HepG2 (cell line): ENCODE measurements around the gene YBX2. TPM values are rescaled to one million over a fixed set of nuclear protein-coding genes. Genes with fewer than 3 reads are reported as not detected.

Experiments
- BCL6 ChIP-seq: IDR thresholded peaks from 2 replicates; pipeline ENCODE4 v1.6.1; 2016; ENCODE audit warnings: missing genetic modification reagents, missing compliant biosample characterization
- HCFC1 ChIP-seq: fragments of 150-350 bp; IDR thresholded peaks from 2 replicates; pipeline ENCODE4 v1.6.1; 2014; ENCODE audit warnings: low read depth, low read length
- HNF4G ChIP-seq, 2 experiments: sonication (generic) in 1 of 2; formaldehyde crosslinking in 1 of 2; IDR thresholded peaks; 2 replicates each; pipeline versions ENCODE4 v1.4.0 to v1.6.1; 2011 to 2020; ENCODE audit warnings: borderline replicate concordance in 2 of 2, low read depth in 2 of 2, mild to moderate bottlenecking in 2 of 2, low read length in 1 of 2, missing genetic modification reagents in 1 of 2, moderate library complexity in 1 of 2
- HNRNPL ChIP-seq: fragments of 200-400 bp; formaldehyde crosslinking; IDR thresholded peaks from 2 replicates; pipeline ENCODE4 v1.6.1; 2017; ENCODE audit warnings: mild to moderate bottlenecking, low read depth, low read length
- KDM5A ChIP-seq: fragments of 200-600 bp; sonication (generic); IDR thresholded peaks from 2 replicates; pipeline ENCODE4 v1.7.0; 2018; ENCODE audit warnings: antibody characterized with exemption, mild to moderate bottlenecking, low read length, borderline replicate concordance
- LCORL ChIP-seq, 2 experiments: fragments of 450-650 bp in 1 of 2; sonication (generic) in 1 of 2; formaldehyde crosslinking in 1 of 2; IDR thresholded peaks; 2 replicates each; pipeline versions ENCODE4 v1.5.0 to v1.6.1; 2017 to 2020; ENCODE audit warnings: antibody characterized with exemption in 1 of 2, missing genetic modification reagents in 1 of 2
- MYC ChIP-seq: sonication (generic); formaldehyde crosslinking; IDR thresholded peaks from 2 replicates; pipeline ENCODE4 v1.9.0; 2021; ENCODE audit warnings: missing genetic modification reagents, borderline replicate concordance
- NFYB ChIP-seq: sonication (generic); formaldehyde crosslinking; IDR thresholded peaks from 2 replicates; pipeline ENCODE4 v1.4.0; 2020; ENCODE audit warnings: missing genetic modification reagents
- NRL ChIP-seq: sonication (generic); formaldehyde crosslinking; IDR thresholded peaks from 2 replicates; pipeline ENCODE4 v1.5.0; 2020; ENCODE audit warnings: missing genetic modification reagents, mild to moderate bottlenecking, moderate library complexity, borderline replicate concordance
- PHF21A ChIP-seq: sonication (generic); formaldehyde crosslinking; IDR thresholded peaks from 2 replicates; pipeline ENCODE4 v1.5.0; 2020; ENCODE audit warnings: mild to moderate bottlenecking, missing genetic modification reagents
- SNAPC2 ChIP-seq: sonication (generic); formaldehyde crosslinking; IDR thresholded peaks from 2 replicates; pipeline ENCODE4 v1.8.1; 2022; ENCODE audit warnings: mild to moderate bottlenecking, missing genetic modification reagents
- SOX6 ChIP-seq, 2 experiments: fragments of 450-650 bp in 1 of 2; sonication (generic) in 1 of 2; formaldehyde crosslinking in 1 of 2; IDR thresholded peaks; 2 replicates each; pipeline versions ENCODE4 v1.4.0 to v1.6.1; 2017 to 2020; ENCODE audit warnings: antibody characterized with exemption in 1 of 2, mild to moderate bottlenecking in 1 of 2, missing genetic modification reagents in 1 of 2
- SP4 ChIP-seq: sonication (generic); formaldehyde crosslinking; IDR thresholded peaks from 2 replicates; pipeline ENCODE4 v1.8.1; 2023; ENCODE audit warnings: mild to moderate bottlenecking, missing genetic modification reagents
- TEAD3 ChIP-seq: optimal IDR thresholded peaks from 2 replicates; pipeline ENCODE3; 2016; ENCODE audit warnings: borderline replicate concordance
- TFDP2 ChIP-seq: sonication (generic); formaldehyde crosslinking; IDR thresholded peaks from 2 replicates; pipeline ENCODE4 v1.4.0; 2020; ENCODE audit warnings: missing genetic modification reagents
- ZBTB7B ChIP-seq: sonication (generic); formaldehyde crosslinking; IDR thresholded peaks from 2 replicates; pipeline ENCODE4 v1.4.0; 2020; ENCODE audit warnings: missing genetic modification reagents
- ZMAT3 ChIP-seq: sonication (generic); formaldehyde crosslinking; conservative IDR thresholded peaks from 2 replicates; pipeline ENCODE4 v1.7.0; 2021; ENCODE audit warnings: missing genetic modification reagents
- ZNF280B ChIP-seq: sonication (generic); formaldehyde crosslinking; IDR thresholded peaks from 2 replicates; pipeline ENCODE4 v1.5.0; 2020; ENCODE audit warnings: missing genetic modification reagents, mild to moderate bottlenecking, borderline replicate concordance
- ZNF343 ChIP-seq: sonication (generic); formaldehyde crosslinking; IDR thresholded peaks from 2 replicates; pipeline ENCODE4 v1.4.0; 2020; ENCODE audit warnings: mild to moderate bottlenecking, missing genetic modification reagents
- ZNF629 ChIP-seq: sonication (generic); formaldehyde crosslinking; conservative IDR thresholded peaks from 2 replicates; pipeline ENCODE4 v1.5.0; 2020; ENCODE audit warnings: missing genetic modification reagents
- ZNF841 ChIP-seq: sonication (generic); formaldehyde crosslinking; IDR thresholded peaks from 2 replicates; pipeline ENCODE4 v1.8.1; 2023; ENCODE audit warnings: missing genetic modification reagents, borderline replicate concordance
- polyA plus RNA-seq, 8 experiments: library from polyadenylated mRNA; depleted of rRNA in 3 of 8; stranded (reverse) in 7 of 8; unstranded in 1 of 8; fragments of >200 nt; fragmentation: Illumina TruSeq in 4 of 8; extraction: Trizol in 4 of 8; gene quantifications; 2 replicates each; pipeline versions ENCODE4 v1.2.1 to v1.2.3, GENCODE V29; 2011 to 2016; ENCODE audit warnings: low read depth in 4 of 8, missing spikeins in 1 of 8, mixed read lengths in 1 of 8; ENCODE audit not compliant: insufficient read depth in 1 of 8
- total RNA-seq, 5 experiments: library from RNA; depleted of rRNA; stranded (reverse); fragments of >200 nt; fragmentation: Illumina TruSeq; extraction: Trizol; gene quantifications; 2 replicates each; pipeline ENCODE4 v1.2.3, GENCODE V29; 2016; ENCODE audit warnings: low read depth in 1 of 5
- TF ChIP-seq, protein P1 (sequence below): sonication (generic); formaldehyde crosslinking; IDR thresholded peaks from 2 replicates; pipeline ENCODE4 v1.4.0; 2020; ENCODE audit warnings: low read depth, missing genetic modification reagents

Gene YBX2
- total and polyA plus RNA-seq, 2 of the 13 experiments (the other 11 are each of a cell fraction or from before 2014, with no cell fraction given): 0.12 to 0.22 TPM

- TF ChIP-seq KDM5A: peak; percentile 92
- peak; percentile 67; the same call in 1 of the 2 replicates for TF ChIP-seq ZNF280B
- 0 out of 2 replicates have a peak, but pooled peaks have one; percentile 26 for TF ChIP-seq PHF21A (CRISPR knock-in tag)
- peak; percentile 73 for TF ChIP-seq LCORL (IDR thresholded peaks at IDR 0.05)
- TF ChIP-seq LCORL (CRISPR knock-in tag; IDR thresholded peaks at IDR 0.05): 0 out of 2 replicates have a peak, but pooled peaks have one; percentile 6
- 0 out of 2 replicates have a peak, but pooled peaks have one; percentile 33 for TF ChIP-seq ZBTB7B
- TF ChIP-seq, protein P1, sequence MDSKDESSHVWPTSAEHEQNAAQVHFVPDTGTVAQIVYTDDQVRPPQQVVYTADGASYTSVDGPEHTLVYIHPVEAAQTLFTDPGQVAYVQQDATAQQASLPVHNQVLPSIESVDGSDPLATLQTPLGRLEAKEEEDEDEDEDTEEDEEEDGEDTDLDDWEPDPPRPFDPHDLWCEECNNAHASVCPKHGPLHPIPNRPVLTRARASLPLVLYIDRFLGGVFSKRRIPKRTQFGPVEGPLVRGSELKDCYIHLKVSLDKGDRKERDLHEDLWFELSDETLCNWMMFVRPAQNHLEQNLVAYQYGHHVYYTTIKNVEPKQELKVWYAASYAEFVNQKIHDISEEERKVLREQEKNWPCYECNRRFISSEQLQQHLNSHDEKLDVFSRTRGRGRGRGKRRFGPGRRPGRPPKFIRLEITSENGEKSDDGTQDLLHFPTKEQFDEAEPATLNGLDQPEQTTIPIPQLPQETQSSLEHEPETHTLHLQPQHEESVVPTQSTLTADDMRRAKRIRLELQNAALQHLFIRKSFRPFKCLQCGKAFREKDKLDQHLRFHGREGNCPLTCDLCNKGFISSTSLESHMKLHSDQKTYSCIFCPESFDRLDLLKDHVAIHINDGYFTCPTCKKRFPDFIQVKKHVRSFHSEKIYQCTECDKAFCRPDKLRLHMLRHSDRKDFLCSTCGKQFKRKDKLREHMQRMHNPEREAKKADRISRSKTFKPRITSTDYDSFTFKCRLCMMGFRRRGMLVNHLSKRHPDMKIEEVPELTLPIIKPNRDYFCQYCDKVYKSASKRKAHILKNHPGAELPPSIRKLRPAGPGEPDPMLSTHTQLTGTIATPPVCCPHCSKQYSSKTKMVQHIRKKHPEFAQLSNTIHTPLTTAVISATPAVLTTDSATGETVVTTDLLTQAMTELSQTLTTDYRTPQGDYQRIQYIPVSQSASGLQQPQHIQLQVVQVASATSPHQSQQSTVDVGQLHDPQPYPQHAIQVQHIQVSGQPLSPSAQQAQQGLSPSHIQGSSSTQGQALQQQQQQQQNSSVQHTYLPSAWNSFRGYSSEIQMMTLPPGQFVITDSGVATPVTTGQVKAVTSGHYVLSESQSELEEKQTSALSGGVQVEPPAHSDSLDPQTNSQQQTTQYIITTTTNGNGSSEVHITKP (CRISPR knock-in tag): 0 out of 2 replicates have a peak, but pooled peaks have one; percentile 32
- TF ChIP-seq NRL: peak; percentile 83; the same call in 1 of the 2 replicates
- peak; percentile 41; the same call in 1 of the 2 replicates for TF ChIP-seq BCL6 (CRISPR knock-in tag)
- no peak for TF ChIP-seq HNRNPL
- peak; percentile 85 for TF ChIP-seq MYC (CRISPR knock-in tag)
- no peak for TF ChIP-seq ZNF841 (CRISPR knock-in tag)
- TF ChIP-seq HNF4G (IDR thresholded peaks at IDR 0.05; ENCODE audit: borderline replicate concordance, low read depth, low read length): no peak
- peak; percentile 38; the same call in 1 of the 2 replicates for TF ChIP-seq HNF4G (CRISPR knock-in tag; IDR thresholded peaks at IDR 0.05; ENCODE audit: borderline replicate concordance, low read depth)
- TF ChIP-seq SNAPC2: no peak
- no peak for TF ChIP-seq SOX6 (IDR thresholded peaks at IDR 0.05)
- peak; percentile 52 for TF ChIP-seq SOX6 (CRISPR knock-in tag; IDR thresholded peaks at IDR 0.05)
- TF ChIP-seq SP4 (CRISPR knock-in tag): peak; percentile 85
- TF ChIP-seq NFYB (CRISPR knock-in tag): peak; percentile 46
- TF ChIP-seq TFDP2: peak; percentile 84
- TF ChIP-seq ZNF629 (CRISPR knock-in tag): no peak
- TF ChIP-seq ZMAT3: no peak; the same call in 1 of the 2 replicates
- peak; percentile 61 for TF ChIP-seq TEAD3
- TF ChIP-seq HCFC1: peak; percentile 40; the same call in 1 of the 2 replicates
- TF ChIP-seq ZNF343: no peak
These were observed 51.6 kb downstream of the YBX2 start (continued) for GRCh38 chr17:7242717-7243452.
